ENCODE results near the gene DPT.

Gene DPT

DNA sequence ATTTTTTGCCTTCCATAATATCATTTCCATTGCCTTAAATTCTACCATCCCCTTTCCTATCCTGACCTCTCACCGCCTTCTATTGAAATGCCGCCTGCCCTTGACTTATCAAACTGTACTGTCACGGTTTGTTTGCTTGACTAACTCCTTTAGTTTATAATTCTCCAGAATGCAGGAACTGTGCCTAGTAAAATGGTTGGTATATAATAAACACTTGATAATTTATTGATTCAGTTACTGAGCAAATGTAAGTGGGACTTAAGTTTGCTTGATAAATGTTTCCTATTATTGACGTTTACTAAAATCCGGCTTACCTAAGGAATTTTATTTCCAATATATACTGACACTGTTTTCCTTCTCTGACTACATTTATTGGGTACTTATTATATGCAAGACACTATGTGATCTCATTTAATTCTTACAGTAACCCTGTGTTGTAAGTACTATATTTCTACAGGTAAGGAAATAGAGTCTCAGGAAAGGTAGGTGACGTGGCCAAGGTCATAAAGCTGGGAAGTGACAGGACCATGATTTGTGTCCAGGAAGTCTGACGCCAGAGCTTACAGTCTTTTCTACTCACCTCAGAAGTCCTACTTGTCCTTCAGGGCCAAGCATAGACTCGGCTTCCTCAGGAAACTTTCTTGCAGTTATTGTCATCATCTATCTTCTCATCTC, 35.7 kb downstream of the DPT start:
- no peak for DNase-seq (ENCODE audit: low read depth)
- TF ChIP-seq, protein P1, sequence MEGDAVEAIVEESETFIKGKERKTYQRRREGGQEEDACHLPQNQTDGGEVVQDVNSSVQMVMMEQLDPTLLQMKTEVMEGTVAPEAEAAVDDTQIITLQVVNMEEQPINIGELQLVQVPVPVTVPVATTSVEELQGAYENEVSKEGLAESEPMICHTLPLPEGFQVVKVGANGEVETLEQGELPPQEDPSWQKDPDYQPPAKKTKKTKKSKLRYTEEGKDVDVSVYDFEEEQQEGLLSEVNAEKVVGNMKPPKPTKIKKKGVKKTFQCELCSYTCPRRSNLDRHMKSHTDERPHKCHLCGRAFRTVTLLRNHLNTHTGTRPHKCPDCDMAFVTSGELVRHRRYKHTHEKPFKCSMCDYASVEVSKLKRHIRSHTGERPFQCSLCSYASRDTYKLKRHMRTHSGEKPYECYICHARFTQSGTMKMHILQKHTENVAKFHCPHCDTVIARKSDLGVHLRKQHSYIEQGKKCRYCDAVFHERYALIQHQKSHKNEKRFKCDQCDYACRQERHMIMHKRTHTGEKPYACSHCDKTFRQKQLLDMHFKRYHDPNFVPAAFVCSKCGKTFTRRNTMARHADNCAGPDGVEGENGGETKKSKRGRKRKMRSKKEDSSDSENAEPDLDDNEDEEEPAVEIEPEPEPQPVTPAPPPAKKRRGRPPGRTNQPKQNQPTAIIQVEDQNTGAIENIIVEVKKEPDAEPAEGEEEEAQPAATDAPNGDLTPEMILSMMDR (conservative IDR thresholded peaks at IDR 0.05; ENCODE audit: low read depth, low read length), result no peak
- no peak overlapping the region for H3K4me3 ChIP-seq (ENCODE audit: low read depth, low read length)

DNA sequence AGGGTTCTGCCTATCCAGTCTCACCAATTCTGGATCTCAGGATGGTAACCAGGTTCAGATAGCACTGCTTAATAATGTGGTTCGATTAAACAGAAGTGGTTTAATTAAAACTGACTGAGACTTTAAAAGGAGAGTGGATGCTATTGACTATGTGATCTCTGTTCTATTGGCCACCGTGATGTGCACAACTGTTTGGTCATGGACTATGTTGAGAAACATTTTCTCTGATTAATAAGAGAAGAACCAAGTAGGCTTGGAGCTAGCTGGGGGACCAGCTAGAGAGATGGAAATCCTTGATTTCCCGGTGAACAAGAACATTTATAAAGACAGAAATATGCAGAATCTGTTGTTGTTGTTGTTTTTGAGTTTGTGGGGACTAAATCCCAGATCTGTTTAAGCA, 36.5 kb downstream of the DPT start:
- TF ChIP-seq, protein P1 (conservative IDR thresholded peaks at IDR 0.05; ENCODE audit: low read depth, low read length), result no peak
- no peak overlapping the region for H3K4me3 ChIP-seq (ENCODE audit: low read depth, low read length)
- DNase-seq (ENCODE audit: low read depth), result no peak

DNA sequence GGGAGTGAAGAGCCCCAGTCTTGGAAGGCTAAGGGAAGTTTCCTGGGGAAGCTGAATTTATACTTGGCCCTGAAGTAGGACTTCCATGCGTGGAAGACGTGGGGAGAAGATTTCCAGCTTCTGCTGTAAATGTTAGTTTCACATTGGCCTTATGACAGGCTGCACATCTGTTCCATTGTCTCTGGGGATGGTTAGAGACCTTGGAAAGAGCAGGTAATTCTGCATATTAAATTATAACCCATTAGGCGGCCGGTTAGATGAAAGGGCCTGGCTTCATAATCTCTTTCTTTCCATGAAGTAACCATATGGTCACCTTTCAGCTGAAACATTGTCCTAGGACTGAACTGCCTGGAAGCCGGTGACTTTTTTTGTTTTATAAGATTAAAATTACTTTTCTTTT, 37.5 kb downstream of the DPT start:
- TF ChIP-seq, protein P1 (conservative IDR thresholded peaks at IDR 0.05; ENCODE audit: low read depth, low read length), result no peak
- no peak overlapping the region for H3K4me3 ChIP-seq (ENCODE audit: low read depth, low read length)
- no peak for DNase-seq (ENCODE audit: low read depth)

DNA sequence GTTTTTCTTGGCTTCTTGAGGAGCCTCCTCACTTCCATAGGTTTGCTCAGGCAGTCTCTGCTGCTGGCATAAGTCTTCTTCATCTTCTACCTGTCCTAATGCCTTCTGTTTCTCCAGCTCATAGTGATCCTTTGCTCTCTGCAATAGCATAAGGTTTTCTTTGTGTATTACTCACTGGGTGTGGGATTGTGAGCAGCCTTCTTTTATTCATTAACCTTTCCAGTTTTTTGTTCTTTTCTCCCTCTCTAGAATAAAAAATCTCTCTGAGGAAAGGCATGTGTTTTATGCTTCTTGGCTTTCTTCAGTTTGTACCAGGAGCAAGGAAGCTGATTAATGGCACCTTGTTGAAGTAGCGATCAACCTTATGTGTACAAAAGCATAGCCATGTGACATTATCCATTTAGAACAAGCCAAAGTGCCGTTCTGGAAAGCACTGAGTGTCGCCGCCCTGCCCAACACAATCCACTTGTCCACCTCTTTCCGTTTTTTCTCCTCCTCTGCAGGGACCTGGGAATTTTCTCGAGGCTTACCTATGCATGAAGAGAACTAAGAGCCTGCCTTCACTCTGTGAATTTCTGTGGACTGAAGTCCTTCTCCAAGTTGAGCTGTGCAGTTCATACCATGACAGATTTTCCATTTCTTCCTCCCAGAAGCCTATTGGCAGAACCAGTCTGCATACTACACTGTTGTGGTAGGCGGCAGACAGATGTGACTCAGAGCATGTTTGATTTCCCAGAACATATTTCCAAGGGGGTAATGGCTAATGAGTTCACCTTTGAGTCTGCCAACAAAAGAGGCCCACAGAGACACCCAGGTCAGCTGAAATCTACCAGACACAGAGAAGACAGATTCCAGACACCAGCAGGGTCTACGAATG, 39.0 kb downstream of the DPT start:
- DNase-seq (ENCODE audit: low read depth), result no peak
- TF ChIP-seq, protein P1 (conservative IDR thresholded peaks at IDR 0.05; ENCODE audit: low read depth, low read length), result no peak
- H3K4me3 ChIP-seq (ENCODE audit: low read depth, low read length), result no peak overlapping the region

DNA sequence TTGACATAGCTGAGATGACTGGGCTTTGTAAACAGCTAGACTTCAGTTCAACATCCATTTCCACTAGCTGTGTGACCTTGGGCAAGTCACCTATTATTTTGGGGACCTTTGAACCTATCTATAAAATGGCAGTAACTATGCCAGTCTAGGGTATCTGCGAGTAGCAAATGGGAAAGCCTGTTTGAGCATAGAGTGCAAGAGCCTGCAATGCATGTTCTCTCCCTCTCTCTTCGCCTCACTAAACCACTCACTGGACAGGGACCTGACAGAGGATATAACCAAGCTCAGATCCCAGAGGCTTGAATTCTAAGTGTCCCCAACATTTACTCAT, 39.7 kb downstream of the DPT start:
- TF ChIP-seq, protein P1 (conservative IDR thresholded peaks at IDR 0.05; ENCODE audit: low read depth, low read length), result no peak
- H3K4me3 ChIP-seq (ENCODE audit: low read depth, low read length), result no peak overlapping the region
- DNase-seq (ENCODE audit: low read depth), result no peak

DNA sequence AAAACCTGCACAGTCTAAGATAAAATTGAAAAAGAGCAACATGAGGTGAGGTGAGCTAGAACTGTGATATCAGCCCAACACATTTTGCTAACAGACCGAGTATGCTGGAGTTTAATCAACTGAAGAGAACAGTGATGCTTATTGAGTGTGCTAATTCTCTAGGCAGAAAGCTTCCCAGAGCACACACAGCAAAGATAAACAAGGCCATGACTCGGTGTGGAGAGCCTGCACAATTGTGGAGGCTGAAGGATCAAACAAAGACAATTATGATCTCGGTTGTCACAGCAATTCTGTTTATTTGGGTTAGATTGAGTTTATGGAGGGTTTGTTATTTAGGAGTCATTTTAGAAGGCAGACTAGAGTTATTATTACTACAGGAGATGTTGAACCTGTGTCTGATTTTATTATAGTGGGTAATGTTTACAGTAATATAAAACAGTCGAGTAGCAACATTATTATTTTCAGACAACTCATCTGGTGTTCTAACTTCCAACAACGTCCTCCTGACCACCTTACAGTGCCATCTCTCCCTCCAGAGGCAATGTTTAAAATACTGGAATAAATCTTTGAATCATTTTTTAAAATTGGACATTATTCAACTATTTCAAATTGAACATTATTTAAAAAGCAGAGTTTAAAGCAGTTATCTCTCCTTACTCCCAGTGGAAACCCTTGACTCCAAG, 40.2 kb downstream of the DPT start:
- no peak overlapping the region for H3K4me3 ChIP-seq (ENCODE audit: low read depth, low read length)
- no peak for DNase-seq (ENCODE audit: low read depth)
- TF ChIP-seq, protein P1 (conservative IDR thresholded peaks at IDR 0.05; ENCODE audit: low read depth, low read length), result no peak
